Brain microvascular endothelial cell (primary cell): ENCODE measurements around the gene RUNX1.

ENCODE experiments used
- DNase-seq: peaks from one replicate; pipeline ENCODE4 v3.0.0-alpha.2; 2020
- H3K27ac ChIP-seq: fragments of 250-450 bp; sonication (Bioruptor Pico); 2 replicates; pipeline ENCODE4 v1.5.1; 2020; ENCODE audit warnings: mild to moderate bottlenecking, moderate library complexity
- H3K27me3 ChIP-seq: fragments of 250-450 bp; sonication (Bioruptor Pico); replicated peaks from 2 replicates; pipeline ENCODE4 v1.5.1; 2020; ENCODE audit warnings: mild to moderate bottlenecking
- H3K36me3 ChIP-seq: fragments of 250-450 bp; sonication (Bioruptor Pico); replicated peaks from 2 replicates; pipeline ENCODE4 v1.5.1; 2020; ENCODE audit warnings: mild to moderate bottlenecking
- H3K4me3 ChIP-seq: 2 replicates; pipeline ENCODE4 v1.5.1; 2011; ENCODE audit warnings: low read depth, mild to moderate bottlenecking, control low read depth, low read length, moderate library complexity
- CTCF ChIP-seq: IDR thresholded peaks from 2 replicates; pipeline ENCODE4 v1.5.1; 2011; ENCODE audit warnings: low read depth, mild to moderate bottlenecking, moderate library complexity, low read length, control low read depth, inconsistent platforms; ENCODE audit errors: missing control alignments
- in situ Hi-C: cut with HindIII; loops from 2 replicates; pipeline ENCODE4 v1.10.0; 2017; ENCODE audit warnings: low sequenced_read_pairs, low pct_ligation_motif_present

RUNX1 gene

GRCh38 chr21:34882719-34883131 is 166.4 kb downstream of the RUNX1 start:
- Histone ChIP-seq H3K4me3 (peak overlapping the region; percentile 91), H3K27me3 (no peaks in the 10 kb centered on the region), H3K36me3 (peaks cover 32% of the 10 kb centered on the region), H3K27ac (peak overlapping the region; percentile 97)
- TF ChIP-seq CTCF: no peak
- no peak for DNase-seq
- in situ Hi-C loops: no loop called here

GRCh38 chr21:34881839-34882371 is 167.2 kb downstream of the RUNX1 start:
- no peaks in the 10 kb centered on the region for H3K27me3 ChIP-seq
- H3K36me3 ChIP-seq: peaks cover 40% of the 10 kb centered on the region
- peak overlapping the region; percentile 97 for H3K27ac ChIP-seq
- in situ Hi-C loops: no loop called here
- no peak for DNase-seq
- TF ChIP-seq CTCF: no peak
- peak overlapping the region; percentile 91 for H3K4me3 ChIP-seq

GRCh38 chr21:34881421-34881820 is 167.7 kb downstream of the RUNX1 start:
- peak; percentile 77 for DNase-seq
- in situ Hi-C loops: no loop called here
- H3K36me3 ChIP-seq: peaks cover 40% of the 10 kb centered on the region
- H3K27me3 ChIP-seq: no peaks in the 10 kb centered on the region
- no peak for TF ChIP-seq CTCF
- peak overlapping the region; percentile 97 for H3K27ac ChIP-seq
- peak overlapping the region; percentile 31 for H3K4me3 ChIP-seq

GRCh38 chr21:34880401-34880800 is 168.7 kb downstream of the RUNX1 start:
- Histone ChIP-seq H3K36me3 (peaks cover 44% of the 10 kb centered on the region), H3K4me3 (no peak overlapping the region), H3K27ac (peak overlapping the region; percentile 97), H3K27me3 (no peaks in the 10 kb centered on the region)
- no peak for TF ChIP-seq CTCF
- in situ Hi-C loops: no loop called here
- DNase-seq: no peak

- in situ Hi-C loops: no loop called here
- Histone ChIP-seq H3K36me3 (peaks cover 55% of the 10 kb centered on the region), H3K27me3 (no peaks in the 10 kb centered on the region), H3K4me3 (no peak overlapping the region), H3K27ac (no peak overlapping the region)
- no peak for TF ChIP-seq CTCF
- no peak for DNase-seq
Observed at GRCh38 chr21:34878940-34879339, 170.2 kb downstream of the RUNX1 start.

GRCh38 chr21:34878501-34878900 is 170.6 kb downstream of the RUNX1 start:
- Histone ChIP-seq H3K27me3 (no peaks in the 10 kb centered on the region), H3K27ac (no peak overlapping the region), H3K36me3 (peaks cover 57% of the 10 kb centered on the region), H3K4me3 (no peak overlapping the region)
- no peak for TF ChIP-seq CTCF
- DNase-seq: no peak
- in situ Hi-C loops: no loop called here
